SK-N-SH (cell line): ENCODE data around the gene FUT4. TPM values are rescaled to one million over a fixed set of nuclear protein-coding genes. Genes with fewer than 3 reads are reported as not detected.

Source experiments
- CTCF ChIA-PET: fragments of 300-600, 350-600 bp; formaldehyde crosslinking; extraction: SDS; loops from one replicate; lab custom pipeline; 2021; lab: Yijun Ruan, JAX
- POLR2A ChIA-PET: fragments of 350-600 bp; sonication (Branson Sonifier 250); formaldehyde crosslinking; extraction: SDS; loops from one replicate; lab custom pipeline; 2020; ENCODE audit warnings: antibody characterized with exemption, inconsistent platforms; lab: Yijun Ruan, JAX
- DNase-seq: peaks from one replicate; pipeline ENCODE4 v3.0.0; 2012
- H2AFZ ChIP-seq: fragments of 200-600 bp; sonication (generic); 2 replicates; pipeline ENCODE4 v1.8.1; 2016; ENCODE audit warnings: antibody characterized with exemption, mild to moderate bottlenecking, low read depth
- H3F3A ChIP-seq: fragments of 200-600 bp; sonication (generic); replicated peaks from 2 replicates; pipeline ENCODE3; 2016; ENCODE audit warnings: antibody characterized with exemption, mild to moderate bottlenecking; ENCODE audit not compliant: insufficient read depth
- H3K27ac ChIP-seq, 2 experiments: fragments of 200-500 bp in 1 of 2; fragments of 200-600 bp in 1 of 2; sonication (Bioruptor generic) in 1 of 2; sonication (generic), shearing (Covaris generic) in 1 of 2; 2 replicates each; pipeline versions ENCODE4 v1.5.1 to v1.6.1; 2014 to 2016; ENCODE audit warnings: low read depth in 2 of 2, inconsistent platforms in 1 of 2, low read length in 1 of 2, mild to moderate bottlenecking in 1 of 2, mixed read lengths in 1 of 2
- H3K27me3 ChIP-seq: fragments of 200-600 bp; sonication (generic), shearing (Covaris generic); 2 replicates; pipeline ENCODE4 v1.6.1; 2016; ENCODE audit warnings: mixed run types; ENCODE audit not compliant: insufficient read depth
- H3K36me3 ChIP-seq, 2 experiments: fragments of 200-500 bp in 1 of 2; fragments of 200-600 bp in 1 of 2; sonication (Bioruptor generic) in 1 of 2; sonication (generic) in 1 of 2; replicated peaks in 1 of 2; 2 replicates each; pipeline versions ENCODE3 to v1.5.1; 2014 to 2016; ENCODE audit warnings: low read length in 1 of 2, mild to moderate bottlenecking in 1 of 2; ENCODE audit not compliant: insufficient read depth in 2 of 2, control insufficient read depth in 1 of 2
- H3K4me1 ChIP-seq, 2 experiments: fragments of 200-500 bp in 1 of 2; fragments of 200-600 bp in 1 of 2; sonication (Bioruptor generic) in 1 of 2; sonication (generic), shearing (Covaris generic) in 1 of 2; 2 replicates each; pipeline versions ENCODE4 v1.5.1 to v1.6.1; 2014 to 2016; ENCODE audit warnings: low read depth in 1 of 2, low read length in 1 of 2, mixed run types in 1 of 2; ENCODE audit not compliant: insufficient read depth in 2 of 2, control insufficient read depth in 1 of 2
- H3K4me2 ChIP-seq: fragments of 200-600 bp; sonication (generic), shearing (Covaris generic); 2 replicates; pipeline ENCODE4 v1.6.1; 2017; ENCODE audit warnings: mixed run types
- H3K4me3 ChIP-seq, 2 experiments: fragments of 200-500 bp in 1 of 2; fragments of 200-600 bp in 1 of 2; sonication (Bioruptor generic) in 1 of 2; sonication (generic), shearing (Covaris generic) in 1 of 2; 2 replicates each; pipeline versions ENCODE4 v1.5.1 to v1.8.1; 2014 to 2016; ENCODE audit warnings: low read depth in 2 of 2, inconsistent platforms in 1 of 2, low read length in 1 of 2, mild to moderate bottlenecking in 1 of 2, mixed read lengths in 1 of 2, moderate library complexity in 1 of 2
- H3K79me2 ChIP-seq: fragments of 200-600 bp; sonication (generic); 2 replicates; pipeline ENCODE4 v1.8.1; 2017; ENCODE audit warnings: mild to moderate bottlenecking; ENCODE audit not compliant: insufficient read depth
- H3K9ac ChIP-seq: fragments of 200-600 bp; sonication (generic); 2 replicates; pipeline ENCODE4 v1.6.1; 2017; ENCODE audit warnings: mixed run types
- H3K9me2 ChIP-seq: fragments of 200-600 bp; sonication (generic); 2 replicates; pipeline ENCODE4 v1.6.1; 2017; ENCODE audit warnings: mixed run types
- H3K9me3 ChIP-seq: fragments of 200-600 bp; sonication (generic); 2 replicates; pipeline ENCODE4 v1.6.1; 2017; ENCODE audit warnings: mixed run types, mild to moderate bottlenecking, moderate library complexity
- H4K20me1 ChIP-seq: fragments of 200-600 bp; sonication (generic); 2 replicates; pipeline ENCODE4 v1.6.1; 2017; ENCODE audit warnings: mild to moderate bottlenecking, mixed run types; ENCODE audit not compliant: insufficient read depth
- CHD2 ChIP-seq: fragments of 150-350 bp; IDR thresholded peaks from 2 replicates; pipeline ENCODE4 v1.6.1; 2018; ENCODE audit warnings: low read length; ENCODE audit not compliant: partially characterized antibody
- CTCF ChIP-seq: fragments of 200-600 bp; sonication (generic); IDR thresholded peaks from 2 replicates; pipeline ENCODE4 v1.6.1; 2017; ENCODE audit warnings: antibody characterized with exemption, mild to moderate bottlenecking, moderate library complexity
- ELF1 ChIP-seq: IDR thresholded peaks from 2 replicates; pipeline ENCODE4 v1.4.0; 2012
- EP300 ChIP-seq, 2 experiments: IDR thresholded peaks; 2 replicates each; pipeline versions ENCODE4 v1.4.0 to v1.6.1; 2012; ENCODE audit warnings: borderline replicate concordance in 1 of 2, low read depth in 1 of 2, low read length in 1 of 2
- EZH2phosphoT487 ChIP-seq: fragments of 200-600 bp; sonication (generic); IDR thresholded peaks from 2 replicates; pipeline ENCODE4 v1.6.1; 2017; ENCODE audit warnings: low read depth, mixed run types, mild to moderate bottlenecking, antibody characterized with exemption, moderate library complexity, borderline replicate concordance
- MAX ChIP-seq: IDR thresholded peaks from 2 replicates; pipeline ENCODE4 v1.4.0; 2012; ENCODE audit warnings: low read depth
- MXI1 ChIP-seq: IDR thresholded peaks from 2 replicates; pipeline ENCODE4 v1.6.1; 2012; ENCODE audit warnings: mild to moderate bottlenecking, low read depth, low read length, improper control_type of control experiment
- NFIC ChIP-seq: IDR thresholded peaks from 2 replicates; pipeline ENCODE4 v1.4.0; 2012; ENCODE audit warnings: borderline replicate concordance
- NRF1 ChIP-seq: IDR thresholded peaks from 2 replicates; pipeline ENCODE4 v1.6.1; 2012; ENCODE audit warnings: low read depth, mild to moderate bottlenecking, low read length
- PBX3 ChIP-seq: IDR thresholded peaks from 2 replicates; pipeline ENCODE4; 2012
- POLR2AphosphoS5 ChIP-seq: IDR thresholded peaks from 2 replicates; pipeline ENCODE4 v1.6.1; 2012; ENCODE audit warnings: low read depth, low read length
- RCOR1 ChIP-seq: fragments of 150-350 bp; IDR thresholded peaks from 2 replicates; pipeline ENCODE4 v1.6.1; 2017; ENCODE audit warnings: antibody characterized with exemption, low read length
- REST ChIP-seq: IDR thresholded peaks from 2 replicates; pipeline ENCODE4 v1.6.1; 2012; ENCODE audit warnings: mild to moderate bottlenecking, low read depth, low read length, moderate library complexity
- RFX5 ChIP-seq: IDR thresholded peaks from 2 replicates; pipeline ENCODE4 v1.6.1; 2012; ENCODE audit warnings: mild to moderate bottlenecking, improper control_type of control experiment, low read length
- SIN3A ChIP-seq: IDR thresholded peaks from 2 replicates; pipeline ENCODE4 v1.6.1; 2012; ENCODE audit warnings: low read depth, mild to moderate bottlenecking, low read length, moderate library complexity, borderline replicate concordance
- SMC3 ChIP-seq: IDR thresholded peaks from 2 replicates; pipeline ENCODE4 v1.6.1; 2012; ENCODE audit warnings: low read depth, low read length, improper control_type of control experiment
- TEAD4 ChIP-seq: IDR thresholded peaks from 2 replicates; pipeline ENCODE4 v1.4.0; 2012; ENCODE audit warnings: mild to moderate bottlenecking, borderline replicate concordance; ENCODE audit not compliant: insufficient read depth
- USF2 ChIP-seq: fragments of 150-350 bp; IDR thresholded peaks from 2 replicates; pipeline ENCODE4 v1.6.1; 2017; ENCODE audit warnings: antibody characterized with exemption, low read length, low read depth, borderline replicate concordance
- WGBS: methylation state at CpG from one replicate; pipeline ENCODE4 v1.1.6; 2017; ENCODE audit warnings: low lambda C conversion rate; 5-methylcytosine and 5-hydroxymethylcytosine counted together
- polyA plus RNA-seq, 3 experiments: library from polyadenylated mRNA; depleted of rRNA; stranded (reverse); fragments of >200 nt; gene quantifications; 2 replicates each; pipeline ENCODE4 v1.2.3, GENCODE V29; 2012
- TF ChIP-seq, protein P1 (sequence below): IDR thresholded peaks from 2 replicates; pipeline ENCODE4 v1.4.0; 2012; ENCODE audit warnings: low read depth, borderline replicate concordance

The FUT4 gene
- polyA plus RNA-seq, 1 of the 3 experiments (the other 2 are of a cell fraction): 1.9 TPM

- Histone ChIP-seq H2AFZ (peak overlapping the region; percentile 19; the same call in 1 of the 2 replicates), H3K9me3 (no peaks in the 10 kb centered on the region), H3K4me2 (no peak overlapping the region), H3K4me3 (no peak overlapping the region), H3F3A (no peaks in the 10 kb centered on the region), H3K9me2 (no peaks in the 10 kb centered on the region), H3K36me3 (no peaks in the 10 kb centered on the region), H3K27ac (no peak overlapping the region), H4K20me1 (no peaks in the 10 kb centered on the region), H3K79me2 (no peaks in the 10 kb centered on the region), H3K27me3 (no peaks in the 10 kb centered on the region), H3K9ac (no peak overlapping the region), H3K4me1 (no peaks in the 10 kb centered on the region)
- no peak for DNase-seq
- 75% methylated on average over 6 of the region's 6 CpGs for WGBS
- POLR2A ChIA-PET: no interaction called here
- CTCF ChIA-PET: interaction anchor here (0.6 to 1.0 kb wide), 3 partner anchors 8 to 1297 kb away, joined by 3 read pairs; no protein-coding TSS in a partner anchor
- no peak for TF ChIP-seq MAX
- no peak for TF ChIP-seq POLR2AphosphoS5
- TF ChIP-seq USF2: no peak
- no peak for TF ChIP-seq CHD2
- no peak for TF ChIP-seq NRF1
- TF ChIP-seq CTCF: no peak
- TF ChIP-seq EZH2phosphoT487: no peak
- no peak for TF ChIP-seq RFX5
- TF ChIP-seq REST: no peak
- no peak for TF ChIP-seq SIN3A
- TF ChIP-seq EP300 (IDR thresholded peaks at IDR 0.05; ENCODE audit: borderline replicate concordance in 1 of 2, low read depth in 1 of 2, low read length in 1 of 2): no peak
- no peak for TF ChIP-seq RCOR1
- no peak for TF ChIP-seq ELF1
- TF ChIP-seq TEAD4: no peak
- TF ChIP-seq MXI1: no peak
- TF ChIP-seq NFIC: no peak
- no peak for TF ChIP-seq SMC3
- TF ChIP-seq, protein P1, sequence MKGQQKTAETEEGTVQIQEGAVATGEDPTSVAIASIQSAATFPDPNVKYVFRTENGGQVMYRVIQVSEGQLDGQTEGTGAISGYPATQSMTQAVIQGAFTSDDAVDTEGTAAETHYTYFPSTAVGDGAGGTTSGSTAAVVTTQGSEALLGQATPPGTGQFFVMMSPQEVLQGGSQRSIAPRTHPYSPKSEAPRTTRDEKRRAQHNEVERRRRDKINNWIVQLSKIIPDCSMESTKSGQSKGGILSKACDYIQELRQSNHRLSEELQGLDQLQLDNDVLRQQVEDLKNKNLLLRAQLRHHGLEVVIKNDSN: no peak
- no peak for TF ChIP-seq PBX3
These were observed 9.8 kb upstream of the FUT4 start for GRCh38 chr11:94533696-94534630.
